GM19455 (cell line): ENCODE data around the gene ENTPD7.
A peak's percentile ranks its signal among the peaks of the same experiment; 100 is the strongest.
"Not testable (repeated sequence)": the region's sequence is repeated elsewhere in the genome, so short reads cannot be mapped to it uniquely, and the experiment has no call there.

Source experiments
- ATAC-seq: cut with Tn5 transposase; IDR thresholded peaks from one replicate; pipeline ENCODE4 v1.9.1; 2021; ENCODE audit not compliant: unreplicated experiment

Gene ENTPD7

GRCh38 chr10:99659031-99659867 lies at the start of gene ENTPD7:
Gene ENTPD7, plus strand, starts transcription at chr10:99659509. Its CDS starts 448 bp downstream, at chr10:99659957.
- ATAC-seq: peak; percentile 98

- no peak for ATAC-seq
Measured at GRCh38 chr10:99610221-99610620, 49.1 kb upstream of the ENTPD7 start.

- no peak for ATAC-seq
Measured at GRCh38 chr10:99611326-99611725, 48.0 kb upstream of the ENTPD7 start.

GRCh38 chr10:99612167-99612831 lies 47.0 kb upstream of the ENTPD7 start:
- no peak for ATAC-seq

- ATAC-seq: no peak
Measured at GRCh38 chr10:99615426-99615825, 43.9 kb upstream of the ENTPD7 start.

- ATAC-seq: no peak
Measured at GRCh38 chr10:99617696-99618095, 41.6 kb upstream of the ENTPD7 start.

GRCh38 chr10:99619090-99619800 lies 40.1 kb upstream of the ENTPD7 start:
- no peak for ATAC-seq

- ATAC-seq: no peak
Measured at GRCh38 chr10:99619851-99620710, 39.2 kb upstream of the ENTPD7 start, which contains the start of gene SLC25A28. Gene SLC25A28, minus strand, starts transcription at chr10:99620439. Its CDS starts 104 bp downstream, at chr10:99620335.

- peak; percentile 89 for ATAC-seq
Measured at GRCh38 chr10:99620711-99621453, 38.4 kb upstream of the ENTPD7 start.

- no peak for ATAC-seq
Measured at GRCh38 chr10:99621454-99622251, 37.7 kb upstream of the ENTPD7 start.

GRCh38 chr10:99623919-99624318 lies 35.4 kb upstream of the ENTPD7 start:
- ATAC-seq: no peak

- ATAC-seq: not testable (repeated sequence)
Measured at GRCh38 chr10:99625124-99625523, 34.2 kb upstream of the ENTPD7 start.

GRCh38 chr10:99628923-99629624 lies 30.2 kb upstream of the ENTPD7 start:
- ATAC-seq: no peak

GRCh38 chr10:99629625-99629978 lies 29.7 kb upstream of the ENTPD7 start:
- ATAC-seq: no peak

GRCh38 chr10:99630433-99630832 lies 28.9 kb upstream of the ENTPD7 start:
- no peak for ATAC-seq

GRCh38 chr10:99630991-99631390 lies 28.3 kb upstream of the ENTPD7 start:
- no peak for ATAC-seq

GRCh38 chr10:99631496-99631895 lies 27.8 kb upstream of the ENTPD7 start:
- no peak for ATAC-seq

- ATAC-seq: no peak
Measured at GRCh38 chr10:99633832-99634231, 25.5 kb upstream of the ENTPD7 start.
